Fibroblast of villous mesenchyme (primary cell): ENCODE measurements around the gene IL17B. TPM values are rescaled to one million over a fixed set of nuclear protein-coding genes. Genes with fewer than 3 reads are reported as not detected.

Source experiments
- DNase-seq: peaks from one replicate; pipeline ENCODE4 v3.0.0-alpha.2; 2010; ENCODE audit warnings: low read depth
- H3K4me3 ChIP-seq: 2 replicates; pipeline ENCODE4 v1.5.1; 2011; ENCODE audit warnings: low read depth, mild to moderate bottlenecking, low read length
- total RNA-seq: library from RNA; depleted of rRNA; stranded (reverse); fragments of >200 nt; gene quantifications from 2 replicates; pipeline ENCODE4 v1.2.3, GENCODE V29; 2012
- TF ChIP-seq, protein P1 (sequence below): IDR thresholded peaks from 2 replicates; pipeline ENCODE4 v1.5.1; 2012; ENCODE audit warnings: low read depth, mild to moderate bottlenecking, low read length; ENCODE audit not compliant: insufficient read depth

IL17B gene
- total RNA-seq, 1 donor, result not detected

DNA sequence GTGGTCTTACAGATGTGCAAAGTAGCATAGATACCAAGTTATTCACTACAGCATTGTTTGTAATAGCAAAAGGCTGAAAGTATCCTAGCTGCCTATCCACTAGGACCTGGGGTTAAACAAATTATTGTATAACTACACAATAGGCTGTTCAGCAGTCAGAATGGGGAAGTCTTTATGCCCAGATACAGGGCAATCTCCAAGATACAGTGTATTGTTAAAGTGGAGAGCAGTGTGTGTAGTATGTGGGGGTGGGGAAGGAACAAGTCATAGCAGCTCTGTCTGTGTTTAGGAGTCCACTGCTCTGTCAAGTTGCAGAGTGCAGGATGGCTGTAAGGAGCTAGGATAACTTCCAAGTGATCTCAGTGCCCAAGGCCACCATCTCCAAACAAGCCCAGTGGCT is 15.7 kb downstream of the IL17B start:
- TF ChIP-seq, protein P1, sequence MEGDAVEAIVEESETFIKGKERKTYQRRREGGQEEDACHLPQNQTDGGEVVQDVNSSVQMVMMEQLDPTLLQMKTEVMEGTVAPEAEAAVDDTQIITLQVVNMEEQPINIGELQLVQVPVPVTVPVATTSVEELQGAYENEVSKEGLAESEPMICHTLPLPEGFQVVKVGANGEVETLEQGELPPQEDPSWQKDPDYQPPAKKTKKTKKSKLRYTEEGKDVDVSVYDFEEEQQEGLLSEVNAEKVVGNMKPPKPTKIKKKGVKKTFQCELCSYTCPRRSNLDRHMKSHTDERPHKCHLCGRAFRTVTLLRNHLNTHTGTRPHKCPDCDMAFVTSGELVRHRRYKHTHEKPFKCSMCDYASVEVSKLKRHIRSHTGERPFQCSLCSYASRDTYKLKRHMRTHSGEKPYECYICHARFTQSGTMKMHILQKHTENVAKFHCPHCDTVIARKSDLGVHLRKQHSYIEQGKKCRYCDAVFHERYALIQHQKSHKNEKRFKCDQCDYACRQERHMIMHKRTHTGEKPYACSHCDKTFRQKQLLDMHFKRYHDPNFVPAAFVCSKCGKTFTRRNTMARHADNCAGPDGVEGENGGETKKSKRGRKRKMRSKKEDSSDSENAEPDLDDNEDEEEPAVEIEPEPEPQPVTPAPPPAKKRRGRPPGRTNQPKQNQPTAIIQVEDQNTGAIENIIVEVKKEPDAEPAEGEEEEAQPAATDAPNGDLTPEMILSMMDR, result no peak
- no peak overlapping the region for H3K4me3 ChIP-seq
- DNase-seq, result no peak

- DNase-seq, result no peak
- H3K4me3 ChIP-seq, result no peak overlapping the region
- TF ChIP-seq, protein P1, result no peak
Measured at GRCh38 chr5:149362541-149362940, 16.6 kb downstream of the IL17B start.

DNA sequence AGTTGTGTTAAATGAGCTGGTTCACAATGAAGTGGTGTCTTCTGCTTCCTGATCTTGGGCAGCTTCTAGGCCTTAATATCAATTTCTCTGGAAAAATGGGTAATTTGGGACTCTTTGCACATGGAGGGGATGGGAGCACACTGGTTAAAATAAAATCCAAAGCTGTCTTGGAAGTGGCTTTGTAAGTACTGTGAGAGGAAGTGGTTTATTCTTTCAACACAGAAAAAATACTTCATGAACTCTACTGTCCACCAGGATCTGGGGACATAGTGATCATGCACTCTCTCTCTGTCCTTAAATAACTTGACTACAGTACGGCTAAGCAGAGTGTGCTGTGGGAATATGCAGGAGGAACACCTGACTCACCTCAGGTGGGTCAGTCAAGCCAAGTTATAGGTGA is 18.8 kb downstream of the IL17B start:
- no peak overlapping the region for H3K4me3 ChIP-seq
- TF ChIP-seq, protein P1, result no peak
- DNase-seq, result no peak

DNA sequence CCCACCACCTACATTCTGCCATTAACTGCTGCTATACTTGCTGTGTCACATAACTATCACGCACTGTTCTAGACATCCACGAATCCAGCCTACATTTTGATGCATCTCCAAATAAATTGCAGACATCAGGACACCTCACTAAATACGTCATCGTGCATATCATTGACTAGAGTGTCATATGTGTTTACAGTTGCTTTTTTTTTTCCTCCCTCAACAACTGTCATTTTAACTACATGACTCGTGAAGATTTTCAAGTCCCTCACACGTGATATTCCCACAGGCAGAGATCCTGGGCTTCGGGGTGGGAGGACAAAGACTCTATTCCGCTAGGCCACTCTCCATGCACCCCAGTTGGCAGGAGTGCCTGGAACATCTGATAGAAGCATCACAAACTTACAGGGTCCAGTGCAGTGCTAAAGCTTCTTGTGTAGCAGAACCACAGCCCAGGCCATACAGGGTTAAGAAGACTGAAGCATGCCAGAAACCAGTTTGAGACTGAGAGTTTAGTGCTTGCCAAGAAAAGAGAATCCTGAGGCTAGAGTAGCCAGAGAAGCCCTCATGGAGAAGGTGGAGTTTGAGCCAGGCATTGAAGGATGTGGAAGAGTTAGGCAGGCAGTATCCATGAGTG is 20.1 kb downstream of the IL17B start:
- no peak overlapping the region for H3K4me3 ChIP-seq
- no peak for DNase-seq
- TF ChIP-seq, protein P1, result no peak

- TF ChIP-seq, protein P1, result no peak
- no peak for DNase-seq
- H3K4me3 ChIP-seq, result peak overlapping the region; percentile 81
Measured at GRCh38 chr5:149358294-149358651, 20.8 kb downstream of the IL17B start.

DNA sequence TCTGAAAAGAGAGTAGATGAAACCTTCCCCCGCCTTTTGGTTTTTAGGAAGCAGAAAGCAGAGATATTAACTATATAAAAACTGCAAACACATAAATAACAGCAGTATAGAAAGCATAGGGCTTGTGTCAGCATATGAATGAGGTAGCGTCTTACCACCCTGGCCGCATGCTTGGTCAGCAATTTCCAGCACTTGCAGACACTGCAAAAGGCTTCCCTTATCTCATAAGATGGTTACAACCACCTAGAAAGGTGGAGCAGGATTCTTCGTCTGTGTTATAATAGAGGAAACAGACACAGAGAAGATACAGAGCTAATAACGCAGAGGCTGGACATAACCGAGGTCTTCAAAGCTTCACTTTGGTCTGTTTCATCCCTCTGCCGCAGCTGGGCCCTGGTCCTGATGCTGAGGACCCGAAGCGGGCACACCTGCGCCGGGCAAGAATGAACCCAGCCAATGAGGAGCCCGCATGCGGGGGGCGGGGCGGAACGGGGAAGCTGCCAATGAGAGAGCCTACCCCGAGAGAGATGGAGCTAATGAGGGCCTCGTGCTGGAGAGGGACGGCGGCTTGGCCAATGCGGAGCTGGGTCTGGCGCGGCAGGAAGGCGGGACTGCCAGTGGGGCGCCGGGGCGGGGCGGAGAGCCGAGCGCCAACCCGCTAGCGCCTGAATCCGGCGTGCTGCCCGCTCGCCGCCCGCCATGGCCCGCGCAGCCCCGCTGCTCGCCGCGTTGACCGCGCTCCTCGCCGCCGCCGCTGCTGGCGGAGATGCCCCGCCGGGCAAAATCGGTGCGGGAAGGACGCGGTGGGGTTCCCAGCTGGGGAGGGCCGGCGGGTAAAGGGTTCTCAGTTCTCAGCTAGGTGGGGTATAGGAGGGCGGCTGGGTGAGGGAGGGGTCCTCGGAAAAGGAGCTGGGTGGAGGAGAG is 21.5 kb downstream of the IL17B start, which contains the start of gene PCYOX1L:
TSS of gene PCYOX1L (plus strand) at position 677 of the 924 bp plus-strand sequence. CDS start at position 700, 23 bp downstream.
- H3K4me3 ChIP-seq, result peak within 1 kb of the TSS; percentile 81
- peak; percentile 94 for DNase-seq
- TF ChIP-seq, protein P1, result no peak
